HuH-7 (cell line): ENCODE measurements around the gene DNAJA1.
"Not testable (repeated sequence)": the region's sequence is repeated elsewhere in the genome, so short reads cannot be mapped to it uniquely, and the experiment has no call there.

ENCODE experiments used
- DNase-seq: peaks from one replicate; pipeline ENCODE4 v3.0.0; 2011; ENCODE audit warnings: low spot score

The DNAJA1 gene

DNA sequence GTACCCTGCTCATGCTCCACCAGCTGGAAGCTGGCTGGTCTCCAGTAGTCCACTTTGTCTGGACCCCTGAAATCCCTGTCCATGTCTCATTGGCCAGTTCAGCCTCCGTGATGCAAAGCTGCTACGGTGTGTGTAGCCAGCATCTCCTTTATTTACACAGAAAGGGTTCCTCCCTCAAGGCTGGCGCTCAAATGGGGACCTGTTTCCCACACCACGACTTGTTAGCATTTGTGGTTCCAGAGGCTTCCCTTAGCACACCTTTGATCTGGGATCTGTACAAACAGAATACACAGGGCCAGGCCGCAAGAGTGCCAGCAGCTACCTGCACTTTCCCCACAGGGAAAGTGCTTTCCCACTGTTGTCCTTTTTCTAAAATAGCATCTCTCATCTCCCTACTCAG lies 57.1 kb downstream of the DNAJA1 start:
- DNase-seq, result no peak

GRCh38 chr9:33082538-33083326 lies 57.7 kb downstream of the DNAJA1 start:
- DNase-seq, result no peak

DNA sequence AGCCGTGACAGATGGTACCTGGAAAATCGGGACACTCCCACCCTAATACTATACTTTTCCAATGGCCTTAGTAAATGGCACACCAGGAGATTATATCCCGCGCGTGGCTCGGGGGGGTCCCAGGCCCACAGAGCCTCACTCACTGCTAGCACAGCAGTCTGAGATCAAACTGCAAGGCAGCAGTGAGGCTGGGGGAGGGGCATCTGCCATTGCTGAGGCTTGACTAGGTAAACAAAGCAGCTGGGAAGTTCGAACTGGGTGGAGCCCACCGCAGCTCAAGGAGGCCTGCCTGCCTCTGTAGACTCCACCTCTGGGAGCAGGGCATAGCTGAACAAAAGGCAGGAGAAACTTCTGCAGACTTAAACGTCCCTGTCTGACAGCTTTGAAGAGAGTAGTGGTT lies 60.6 kb downstream of the DNAJA1 start:
- not testable (repeated sequence) for DNase-seq
